ENCODE measurements around the gene PSMB5.

PSMB5 gene

DNA sequence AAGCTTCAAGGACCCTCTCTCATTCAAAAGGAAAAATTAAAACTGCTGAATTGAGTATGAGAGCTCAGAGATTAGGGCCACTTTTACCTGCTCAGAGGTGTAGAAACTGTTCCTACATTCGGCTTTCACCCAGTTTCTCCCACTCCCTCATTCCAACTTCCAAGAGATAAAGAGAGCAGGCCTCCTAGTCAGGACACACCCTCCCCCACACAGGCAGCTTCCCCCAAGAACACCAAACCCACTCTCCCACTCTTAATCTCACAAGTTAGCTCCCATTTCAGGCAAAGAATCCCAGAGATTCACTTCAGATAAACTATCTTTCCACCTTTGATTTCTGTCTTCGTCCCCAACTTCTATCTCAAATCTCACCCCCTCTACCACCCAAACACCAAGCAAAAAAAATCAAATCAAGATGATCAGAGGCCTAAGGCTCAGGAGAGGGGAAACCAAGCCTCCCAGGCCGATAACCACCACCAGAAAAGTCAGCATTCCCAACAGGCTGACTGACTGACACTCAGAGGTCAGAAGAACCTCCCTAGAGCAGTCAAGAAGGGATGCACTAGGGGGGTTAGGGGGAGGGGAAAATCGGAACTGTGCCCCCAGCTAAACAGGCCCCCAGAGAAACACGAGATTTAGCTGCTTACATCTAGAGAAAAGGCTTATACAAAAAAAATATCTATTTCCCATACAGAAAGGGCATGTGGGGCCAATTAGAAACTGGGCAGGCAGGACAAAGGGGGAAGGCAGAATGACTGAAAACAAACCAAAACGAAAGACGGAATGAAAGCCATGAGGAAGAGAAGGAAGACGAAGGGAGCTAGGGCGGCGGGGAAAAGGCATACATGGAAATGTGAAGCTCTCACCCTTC, 35.8 kb upstream of the PSMB5 start:
- TF ChIP-seq FOXP2 (optimal IDR thresholded peaks at IDR 0.05; ENCODE audit: borderline replicate concordance, extremely low read depth, extremely low read length, insufficient read depth) (no peak), POLR2AphosphoS5 (IDR thresholded peaks at IDR 0.05; ENCODE audit: low read depth, low read length) (no peak)

DNA sequence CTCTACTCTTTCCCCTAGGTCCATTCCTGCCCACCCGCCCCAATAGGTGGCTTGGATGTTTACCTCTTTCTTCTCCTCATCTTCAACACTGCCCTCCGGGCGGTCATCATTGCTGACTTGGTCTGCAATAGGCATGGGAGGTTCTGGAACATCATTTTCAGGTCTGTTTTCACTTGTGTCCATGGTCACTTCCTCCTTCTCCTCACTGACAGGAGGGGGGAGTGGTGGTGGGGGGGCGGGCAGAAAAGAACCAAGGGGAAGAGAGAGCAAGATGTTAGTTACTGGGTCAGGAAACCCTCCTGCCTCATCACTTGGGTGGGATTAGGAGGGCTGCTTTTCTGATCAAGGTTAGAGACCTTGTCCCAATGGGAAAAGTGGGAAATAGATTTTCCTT, 34.7 kb upstream of the PSMB5 start:
- TF ChIP-seq TAF1 (IDR thresholded peaks at IDR 0.05; ENCODE audit: borderline replicate concordance, insufficient read depth, low read length) (no peak), SIN3A (IDR thresholded peaks at IDR 0.05; ENCODE audit: borderline replicate concordance, insufficient read depth, low read length) (no peak), FOXP2 (optimal IDR thresholded peaks at IDR 0.05; ENCODE audit: borderline replicate concordance, extremely low read depth, extremely low read length, insufficient read depth) (no peak), POLR2AphosphoS5 (IDR thresholded peaks at IDR 0.05; ENCODE audit: low read depth, low read length) (no peak)
- TF ChIP-seq, protein P1, sequence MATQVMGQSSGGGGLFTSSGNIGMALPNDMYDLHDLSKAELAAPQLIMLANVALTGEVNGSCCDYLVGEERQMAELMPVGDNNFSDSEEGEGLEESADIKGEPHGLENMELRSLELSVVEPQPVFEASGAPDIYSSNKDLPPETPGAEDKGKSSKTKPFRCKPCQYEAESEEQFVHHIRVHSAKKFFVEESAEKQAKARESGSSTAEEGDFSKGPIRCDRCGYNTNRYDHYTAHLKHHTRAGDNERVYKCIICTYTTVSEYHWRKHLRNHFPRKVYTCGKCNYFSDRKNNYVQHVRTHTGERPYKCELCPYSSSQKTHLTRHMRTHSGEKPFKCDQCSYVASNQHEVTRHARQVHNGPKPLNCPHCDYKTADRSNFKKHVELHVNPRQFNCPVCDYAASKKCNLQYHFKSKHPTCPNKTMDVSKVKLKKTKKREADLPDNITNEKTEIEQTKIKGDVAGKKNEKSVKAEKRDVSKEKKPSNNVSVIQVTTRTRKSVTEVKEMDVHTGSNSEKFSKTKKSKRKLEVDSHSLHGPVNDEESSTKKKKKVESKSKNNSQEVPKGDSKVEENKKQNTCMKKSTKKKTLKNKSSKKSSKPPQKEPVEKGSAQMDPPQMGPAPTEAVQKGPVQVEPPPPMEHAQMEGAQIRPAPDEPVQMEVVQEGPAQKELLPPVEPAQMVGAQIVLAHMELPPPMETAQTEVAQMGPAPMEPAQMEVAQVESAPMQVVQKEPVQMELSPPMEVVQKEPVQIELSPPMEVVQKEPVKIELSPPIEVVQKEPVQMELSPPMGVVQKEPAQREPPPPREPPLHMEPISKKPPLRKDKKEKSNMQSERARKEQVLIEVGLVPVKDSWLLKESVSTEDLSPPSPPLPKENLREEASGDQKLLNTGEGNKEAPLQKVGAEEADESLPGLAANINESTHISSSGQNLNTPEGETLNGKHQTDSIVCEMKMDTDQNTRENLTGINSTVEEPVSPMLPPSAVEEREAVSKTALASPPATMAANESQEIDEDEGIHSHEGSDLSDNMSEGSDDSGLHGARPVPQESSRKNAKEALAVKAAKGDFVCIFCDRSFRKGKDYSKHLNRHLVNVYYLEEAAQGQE (IDR thresholded peaks at IDR 0.05; ENCODE audit: insufficient read depth in 1 of 2, low read depth in 2 of 2, low read length in 2 of 2): no peak

DNA sequence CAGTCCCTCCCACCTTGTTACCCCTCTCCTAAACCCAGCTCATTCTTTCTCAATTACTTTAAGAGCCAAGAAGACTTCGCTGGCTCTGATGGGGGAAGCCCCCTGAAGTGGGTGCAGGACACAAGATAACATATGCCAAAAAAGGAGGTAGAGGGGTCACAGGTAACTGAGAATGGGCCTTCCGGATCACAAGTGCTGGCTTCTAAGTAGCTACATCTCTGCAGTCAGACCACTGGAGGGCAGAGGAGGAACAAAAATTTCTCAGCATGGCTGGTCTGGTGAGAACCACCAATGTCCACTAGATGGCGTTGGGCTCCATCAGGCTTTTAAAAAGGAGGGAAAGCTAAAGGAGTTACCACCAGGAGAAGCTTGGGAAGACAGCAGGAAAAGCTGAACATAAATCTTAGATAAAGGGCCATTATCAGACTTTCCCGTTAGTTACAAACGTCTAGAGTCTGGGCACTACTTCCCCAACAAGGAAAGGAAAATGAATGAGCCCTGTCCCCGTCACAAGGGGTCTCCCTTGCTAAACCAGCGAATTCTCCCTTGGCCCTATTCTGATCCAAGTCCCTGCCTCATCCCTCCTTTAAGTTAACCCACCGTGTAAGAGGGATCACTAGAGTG, 34.2 kb upstream of the PSMB5 start:
- TF ChIP-seq TAF1 (IDR thresholded peaks at IDR 0.05; ENCODE audit: borderline replicate concordance, insufficient read depth, low read length) (no peak), POLR2AphosphoS5 (IDR thresholded peaks at IDR 0.05; ENCODE audit: low read depth, low read length) (no peak), SIN3A (IDR thresholded peaks at IDR 0.05; ENCODE audit: borderline replicate concordance, insufficient read depth, low read length) (no peak), FOXP2 (optimal IDR thresholded peaks at IDR 0.05; ENCODE audit: borderline replicate concordance, extremely low read depth, extremely low read length, insufficient read depth) (no peak)
- TF ChIP-seq, protein P1 (IDR thresholded peaks at IDR 0.05; ENCODE audit: insufficient read depth in 1 of 2, low read depth in 2 of 2, low read length in 2 of 2): no peak

DNA sequence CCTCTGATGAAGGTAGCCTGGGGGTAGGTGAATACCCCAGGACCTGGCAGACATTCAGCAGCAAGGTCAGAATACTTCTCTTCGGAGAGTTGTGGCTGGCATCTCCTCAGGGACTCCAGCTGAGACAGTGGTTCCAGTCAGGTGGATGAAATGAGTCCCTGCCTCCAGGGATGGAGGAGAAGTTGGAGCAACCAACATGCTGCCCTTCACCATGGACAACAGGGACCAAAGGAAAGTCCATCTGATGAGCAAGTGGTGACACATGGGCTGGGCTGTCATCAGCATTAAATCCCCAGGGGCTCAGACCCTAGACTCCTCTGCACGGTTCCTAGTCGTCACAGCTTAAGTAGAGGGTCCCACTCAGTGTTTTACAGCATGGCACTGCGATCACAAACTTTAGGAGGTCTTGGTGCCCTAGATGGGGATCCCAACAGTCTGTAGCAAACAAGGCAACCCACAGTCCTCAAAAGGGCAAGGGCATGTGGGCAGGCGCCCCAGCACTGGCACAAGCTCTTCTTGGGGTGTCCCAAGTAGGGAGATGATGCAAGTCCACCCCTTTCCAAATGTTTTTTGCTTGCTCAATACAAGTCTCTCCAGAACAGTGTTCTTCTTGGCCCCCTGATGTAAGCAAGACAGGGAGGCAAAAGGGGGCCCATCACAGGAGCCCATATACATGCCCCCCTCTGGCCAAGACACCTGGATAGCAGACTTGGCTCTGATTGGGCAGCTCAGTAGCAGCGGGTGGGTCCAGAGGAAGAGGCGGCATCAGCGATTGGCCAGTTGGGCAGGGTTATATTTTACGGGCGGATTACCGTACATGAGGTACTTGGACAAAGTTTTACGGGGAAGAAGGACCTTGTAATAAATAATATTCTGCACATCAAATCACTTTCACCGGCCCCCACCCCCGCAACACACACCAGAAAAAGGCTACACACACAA, 33.4 kb upstream of the PSMB5 start:
- TF ChIP-seq, protein P1 (IDR thresholded peaks at IDR 0.05; ENCODE audit: insufficient read depth in 1 of 2, low read depth in 2 of 2, low read length in 2 of 2): no peak
- no peak for TF ChIP-seq POLR2AphosphoS5 (IDR thresholded peaks at IDR 0.05; ENCODE audit: low read depth, low read length)
- TF ChIP-seq TAF1 (IDR thresholded peaks at IDR 0.05; ENCODE audit: borderline replicate concordance, insufficient read depth, low read length): no peak
- TF ChIP-seq SIN3A (IDR thresholded peaks at IDR 0.05; ENCODE audit: borderline replicate concordance, insufficient read depth, low read length): no peak
- no peak for TF ChIP-seq FOXP2 (optimal IDR thresholded peaks at IDR 0.05; ENCODE audit: borderline replicate concordance, extremely low read depth, extremely low read length, insufficient read depth)

All from PFSK-1 (cell line).